Measurements from ENCODE around the gene APOO. TPM values are rescaled to one million over a fixed set of nuclear protein-coding genes. Genes with fewer than 3 reads are reported as not detected.
"Not testable (repeated sequence)": the region's sequence is repeated elsewhere in the genome, so short reads cannot be mapped to it uniquely, and the experiment has no call there.

Gene APOO
- total RNA-seq, 1 donor from 2014 or later, result 34.6 TPM

GRCh38 chrX:23900220-23900797 is 7.4 kb downstream of the APOO start:
- no peak overlapping the region for H3K4me3 ChIP-seq (ENCODE audit: insufficient read depth, low read depth, low read length)
- H3K27ac ChIP-seq (ENCODE audit: low read depth, low read length), result peak overlapping the region; percentile 65
- DNase-seq (ENCODE audit: low read depth) (no peak), FAIRE-seq (no peak)
- H3K27ac Mint-ChIP-seq (ENCODE audit: unreplicated experiment), result peak overlapping the region; percentile 47
- H2AFZ ChIP-seq (ENCODE audit: low read depth, low read length), result no peak overlapping the region
- no peak for TF ChIP-seq EZH2 (IDR thresholded peaks at IDR 0.05; ENCODE audit: insufficient read depth, low read length)
- no peak for TF ChIP-seq CTCF (IDR thresholded peaks at IDR 0.05; ENCODE audit: insufficient read depth, low read depth, low read length)
- H3K9me3 Mint-ChIP-seq (ENCODE audit: unreplicated experiment), result no peaks in the 10 kb centered on the region
- peak overlapping the region; percentile 69 for H3K4me2 ChIP-seq (ENCODE audit: low read length)
- no peak overlapping the region for H3K4me3 Mint-ChIP-seq (ENCODE audit: unreplicated experiment)
- no peaks in the 10 kb centered on the region for H3K27me3 ChIP-seq (ENCODE audit: insufficient read depth, low read length)
- no peaks in the 10 kb centered on the region for H3K36me3 Mint-ChIP-seq (ENCODE audit: low read depth, unreplicated experiment)
- no peaks in the 10 kb centered on the region for H3K36me3 ChIP-seq (ENCODE audit: insufficient read depth, low read length)
- no peaks in the 10 kb centered on the region for H3K27me3 Mint-ChIP-seq (ENCODE audit: low read depth, unreplicated experiment)
- H3K9me3 ChIP-seq (ENCODE audit: insufficient read depth, low read depth, low read length), result no peaks in the 10 kb centered on the region
- peaks cover 2% of the 10 kb centered on the region for H3K79me2 ChIP-seq (ENCODE audit: insufficient read depth, low read length)
- H3K4me1 ChIP-seq (ENCODE audit: insufficient read depth, low read length), result peaks cover 31% of the 10 kb centered on the region
- H3K9ac ChIP-seq (ENCODE audit: low read length), result peak overlapping the region; percentile 62
- no peaks in the 10 kb centered on the region for H4K20me1 ChIP-seq (ENCODE audit: insufficient read depth, low read length)
- peaks cover 21% of the 10 kb centered on the region for H3K4me1 Mint-ChIP-seq (ENCODE audit: low read depth, unreplicated experiment)

DNA sequence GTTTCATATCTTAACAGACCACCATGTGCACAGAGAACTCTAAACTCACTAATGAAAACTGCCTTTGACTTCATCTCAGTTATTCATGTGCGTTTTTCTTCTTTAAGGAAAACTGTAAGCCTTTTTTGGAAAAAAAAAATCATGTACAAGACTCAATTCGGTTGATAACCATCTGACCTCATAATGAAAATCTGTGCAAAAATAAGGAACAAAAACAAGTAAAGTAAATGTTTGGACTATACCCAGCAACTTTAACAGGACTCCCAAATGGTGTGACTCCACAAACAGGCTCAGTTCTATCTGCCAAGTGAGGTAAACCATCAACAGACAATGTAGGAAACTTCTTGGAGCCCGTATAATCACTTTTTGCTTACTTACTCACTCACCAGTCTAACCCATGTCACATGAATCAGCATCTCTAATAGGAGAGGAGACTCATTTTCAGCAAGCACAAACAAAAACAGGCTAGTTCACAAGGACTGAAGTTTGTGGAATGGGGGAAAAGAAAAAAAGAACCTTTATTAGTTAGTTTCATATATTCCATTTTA is 9.3 kb downstream of the APOO start:
- no peaks in the 10 kb centered on the region for H3K27me3 ChIP-seq (ENCODE audit: insufficient read depth, low read length)
- TF ChIP-seq EZH2 (IDR thresholded peaks at IDR 0.05; ENCODE audit: insufficient read depth, low read length) (no peak), CTCF (IDR thresholded peaks at IDR 0.05; ENCODE audit: insufficient read depth, low read depth, low read length) (no peak)
- peaks cover 31% of the 10 kb centered on the region for H3K4me1 ChIP-seq (ENCODE audit: insufficient read depth, low read length)
- H2AFZ ChIP-seq (ENCODE audit: low read depth, low read length), result no peak overlapping the region
- DNase-seq (ENCODE audit: low read depth), result peak; percentile 58
- peak overlapping the region; percentile 28 for H3K9ac ChIP-seq (ENCODE audit: low read length)
- Mint-ChIP-seq H3K27me3 (ENCODE audit: low read depth, unreplicated experiment) (no peaks in the 10 kb centered on the region), H3K36me3 (ENCODE audit: low read depth, unreplicated experiment) (no peaks in the 10 kb centered on the region), H3K9me3 (ENCODE audit: unreplicated experiment) (no peaks in the 10 kb centered on the region), H3K4me1 (ENCODE audit: low read depth, unreplicated experiment) (peaks cover 14% of the 10 kb centered on the region), H3K27ac (ENCODE audit: unreplicated experiment) (peak overlapping the region; percentile 62), H3K4me3 (ENCODE audit: unreplicated experiment) (no peak overlapping the region)
- no peaks in the 10 kb centered on the region for H3K9me3 ChIP-seq (ENCODE audit: insufficient read depth, low read depth, low read length)
- peak; percentile 13 for FAIRE-seq
- H3K27ac ChIP-seq (ENCODE audit: low read depth, low read length), result peak overlapping the region; percentile 53
- no peak overlapping the region for H3K4me3 ChIP-seq (ENCODE audit: insufficient read depth, low read depth, low read length)
- no peaks in the 10 kb centered on the region for H3K36me3 ChIP-seq (ENCODE audit: insufficient read depth, low read length)
- no peaks in the 10 kb centered on the region for H4K20me1 ChIP-seq (ENCODE audit: insufficient read depth, low read length)
- H3K79me2 ChIP-seq (ENCODE audit: insufficient read depth, low read length), result peaks cover 2% of the 10 kb centered on the region
- H3K4me2 ChIP-seq (ENCODE audit: low read length), result peak overlapping the region; percentile 46

GRCh38 chrX:23896981-23897380 is 10.8 kb downstream of the APOO start:
- H3K27me3 ChIP-seq (ENCODE audit: insufficient read depth, low read length), result no peaks in the 10 kb centered on the region
- peaks cover 27% of the 10 kb centered on the region for H3K4me1 ChIP-seq (ENCODE audit: insufficient read depth, low read length)
- H3K4me1 Mint-ChIP-seq (ENCODE audit: low read depth, unreplicated experiment), result peaks cover 14% of the 10 kb centered on the region
- H3K27ac ChIP-seq (ENCODE audit: low read depth, low read length), result peak overlapping the region; percentile 63
- no peaks in the 10 kb centered on the region for H3K36me3 Mint-ChIP-seq (ENCODE audit: low read depth, unreplicated experiment)
- H3K4me3 Mint-ChIP-seq (ENCODE audit: unreplicated experiment), result no peak overlapping the region
- H3K4me3 ChIP-seq (ENCODE audit: insufficient read depth, low read depth, low read length), result no peak overlapping the region
- TF ChIP-seq CTCF (IDR thresholded peaks at IDR 0.05; ENCODE audit: insufficient read depth, low read depth, low read length), result no peak
- no peak for TF ChIP-seq EZH2 (IDR thresholded peaks at IDR 0.05; ENCODE audit: insufficient read depth, low read length)
- no peak for FAIRE-seq
- peak; percentile 36 for DNase-seq (ENCODE audit: low read depth)
- no peaks in the 10 kb centered on the region for H3K9me3 Mint-ChIP-seq (ENCODE audit: unreplicated experiment)
- peaks cover 2% of the 10 kb centered on the region for H3K79me2 ChIP-seq (ENCODE audit: insufficient read depth, low read length)
- peak overlapping the region; percentile 41 for H3K9ac ChIP-seq (ENCODE audit: low read length)
- no peaks in the 10 kb centered on the region for H3K27me3 Mint-ChIP-seq (ENCODE audit: low read depth, unreplicated experiment)
- H3K9me3 ChIP-seq (ENCODE audit: insufficient read depth, low read depth, low read length), result no peaks in the 10 kb centered on the region
- no peak overlapping the region for H2AFZ ChIP-seq (ENCODE audit: low read depth, low read length)
- no peaks in the 10 kb centered on the region for H3K36me3 ChIP-seq (ENCODE audit: insufficient read depth, low read length)
- no peaks in the 10 kb centered on the region for H4K20me1 ChIP-seq (ENCODE audit: insufficient read depth, low read length)
- no peak overlapping the region for H3K4me2 ChIP-seq (ENCODE audit: low read length)
- peak overlapping the region; percentile 58 for H3K27ac Mint-ChIP-seq (ENCODE audit: unreplicated experiment)

- FAIRE-seq; H3K9me3 Mint-ChIP-seq (ENCODE audit: unreplicated experiment); H4K20me1 ChIP-seq (ENCODE audit: insufficient read depth, low read length); H3K9me3 ChIP-seq (ENCODE audit: insufficient read depth, low read depth, low read length); H3K27me3 ChIP-seq (ENCODE audit: insufficient read depth, low read length); H3K27ac Mint-ChIP-seq (ENCODE audit: unreplicated experiment); H3K36me3 ChIP-seq (ENCODE audit: insufficient read depth, low read length); DNase-seq (ENCODE audit: low read depth); H3K4me3 ChIP-seq (ENCODE audit: insufficient read depth, low read depth, low read length); H2AFZ ChIP-seq (ENCODE audit: low read depth, low read length); H3K9ac ChIP-seq (ENCODE audit: low read length); H3K36me3 Mint-ChIP-seq (ENCODE audit: low read depth, unreplicated experiment); H3K4me3 Mint-ChIP-seq (ENCODE audit: unreplicated experiment); H3K79me2 ChIP-seq (ENCODE audit: insufficient read depth, low read length); H3K27me3 Mint-ChIP-seq (ENCODE audit: low read depth, unreplicated experiment); H3K4me2 ChIP-seq (ENCODE audit: low read length): not testable (repeated sequence)
- H3K27ac ChIP-seq (ENCODE audit: low read depth, low read length), result peak overlapping the region; percentile 50
- peaks cover 14% of the 10 kb centered on the region for H3K4me1 Mint-ChIP-seq (ENCODE audit: low read depth, unreplicated experiment)
- H3K4me1 ChIP-seq (ENCODE audit: insufficient read depth, low read length), result peaks cover 23% of the 10 kb centered on the region
Observed at GRCh38 chrX:23896539-23896938, 11.2 kb downstream of the APOO start.
